Stimulated activated naive CD8-positive, alpha-beta T cell treated with anti-CD3 and anti-CD28 coated beads, Interleukin-15, Interleukin-2, amounts not matched to agents 100 ng/mL and 50 ng/mL, for 24 hours (primary cell): ENCODE data around the gene ABLIM2.
"Not testable (repeated sequence)": the region's sequence is repeated elsewhere in the genome, so short reads cannot be mapped to it uniquely, and the experiment has no call there.

Experiments used
- H3K27ac Mint-ChIP-seq: one replicate; pipeline ENCODE4 v1.8.0; 2021; ENCODE audit warnings: mild to moderate bottlenecking, mixed read lengths
- H3K27me3 Mint-ChIP-seq: one replicate; pipeline ENCODE4 v1.8.0; 2021; ENCODE audit warnings: mixed read lengths
- H3K36me3 Mint-ChIP-seq: one replicate; pipeline ENCODE4 v1.8.0; 2021; ENCODE audit warnings: low read depth, mixed read lengths
- H3K4me1 Mint-ChIP-seq: one replicate; pipeline ENCODE4 v1.8.0; 2021; ENCODE audit warnings: low read depth, mixed read lengths
- H3K4me3 Mint-ChIP-seq: one replicate; pipeline ENCODE4 v1.8.0; 2021; ENCODE audit warnings: mild to moderate bottlenecking, mixed read lengths
- H3K9me3 Mint-ChIP-seq: one replicate; pipeline ENCODE4 v1.8.0; 2021; ENCODE audit warnings: mixed read lengths

ABLIM2 gene

DNA sequence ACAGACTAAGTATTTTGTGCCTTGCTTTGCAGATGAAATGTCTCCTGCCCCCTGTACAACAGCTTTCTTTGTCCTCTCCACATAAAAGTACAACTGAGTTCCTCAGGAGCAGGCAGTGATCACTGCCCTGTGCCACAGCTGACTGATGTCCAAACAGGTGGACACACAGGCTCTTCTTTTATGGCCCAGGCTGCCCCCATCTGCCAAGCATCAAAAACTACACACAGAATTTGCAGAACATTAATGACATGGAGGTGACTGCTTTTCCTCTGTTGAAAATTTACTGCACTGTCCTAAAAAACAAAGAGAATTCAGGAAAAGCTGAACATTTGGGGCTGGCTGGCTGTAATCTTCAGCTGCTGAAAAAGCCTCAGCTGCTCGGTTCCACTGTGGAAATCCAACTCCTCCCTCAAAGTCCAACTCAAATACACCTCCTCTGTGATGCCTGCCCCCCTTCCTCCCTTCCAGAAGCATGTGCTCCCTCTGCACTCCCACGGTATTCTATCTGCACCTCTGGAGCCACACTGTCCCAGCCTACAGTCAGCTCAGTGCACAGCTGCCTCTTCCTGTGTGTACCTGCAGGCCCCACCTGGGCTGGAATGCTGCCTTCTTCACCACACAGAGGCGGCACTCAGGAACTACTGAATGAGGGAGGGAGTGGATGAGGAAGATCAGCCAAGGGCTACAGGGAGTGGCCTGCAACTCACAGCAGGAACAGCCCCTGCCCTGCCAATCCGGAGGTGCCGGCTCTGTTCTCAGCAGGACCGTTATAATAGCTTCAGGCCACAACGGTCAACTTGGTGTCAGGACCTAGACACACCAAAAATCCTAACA lies 229.3 kb downstream of the ABLIM2 start:
- H3K27me3 Mint-ChIP-seq, result peaks cover 9% of the 10 kb centered on the region
- H3K36me3 Mint-ChIP-seq, result peaks cover 3% of the 10 kb centered on the region
- H3K4me3 Mint-ChIP-seq, result no peak overlapping the region
- H3K4me1 Mint-ChIP-seq, result no peaks in the 10 kb centered on the region
- no peaks in the 10 kb centered on the region for H3K9me3 Mint-ChIP-seq
- H3K27ac Mint-ChIP-seq, result no peak overlapping the region

- H3K27me3 Mint-ChIP-seq, result peaks cover 3% of the 10 kb centered on the region
- no peaks in the 10 kb centered on the region for H3K4me1 Mint-ChIP-seq
- no peaks in the 10 kb centered on the region for H3K9me3 Mint-ChIP-seq
- no peak overlapping the region for H3K4me3 Mint-ChIP-seq
- H3K36me3 Mint-ChIP-seq, result peaks cover 3% of the 10 kb centered on the region
- no peak overlapping the region for H3K27ac Mint-ChIP-seq
Measured at GRCh38 chr4:7928711-7929110, 229.9 kb downstream of the ABLIM2 start.

GRCh38 chr4:7926822-7927221 lies 231.8 kb downstream of the ABLIM2 start:
- H3K27me3 Mint-ChIP-seq, result no peaks in the 10 kb centered on the region
- no peak overlapping the region for H3K27ac Mint-ChIP-seq
- no peaks in the 10 kb centered on the region for H3K4me1 Mint-ChIP-seq

GRCh38 chr4:7924570-7924969 lies 234.0 kb downstream of the ABLIM2 start:
- H3K36me3 Mint-ChIP-seq, result peaks cover 3% of the 10 kb centered on the region
- H3K27ac Mint-ChIP-seq, result no peak overlapping the region
- no peaks in the 10 kb centered on the region for H3K27me3 Mint-ChIP-seq
- no peaks in the 10 kb centered on the region for H3K9me3 Mint-ChIP-seq
- H3K4me1 Mint-ChIP-seq, result no peaks in the 10 kb centered on the region
- H3K4me3 Mint-ChIP-seq, result no peak overlapping the region

More at GRCh38 chr4:7926822-7927221, 231.8 kb downstream of the ABLIM2 start:
- no peak overlapping the region for H3K4me3 Mint-ChIP-seq
- H3K9me3 Mint-ChIP-seq, result no peaks in the 10 kb centered on the region
- peaks cover 3% of the 10 kb centered on the region for H3K36me3 Mint-ChIP-seq

DNA sequence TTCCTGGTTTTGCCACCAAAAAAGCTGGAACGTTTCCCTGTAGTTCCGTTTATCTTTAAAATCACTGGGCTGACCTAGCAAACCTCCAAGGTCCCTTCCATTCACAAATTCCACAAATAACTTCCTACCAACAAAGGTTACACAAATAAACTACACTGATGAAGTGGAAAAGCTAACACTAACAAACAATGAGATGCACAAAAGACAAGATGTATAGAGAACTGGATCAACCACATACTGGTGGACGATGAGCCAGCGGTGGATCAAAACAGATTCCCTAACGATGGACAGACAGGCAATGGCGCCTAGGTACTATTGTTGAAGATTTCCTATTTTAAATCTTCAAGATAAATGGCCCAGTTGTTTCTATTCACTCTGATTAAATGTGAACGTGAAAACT lies 234.4 kb downstream of the ABLIM2 start:
- no peak overlapping the region for H3K4me3 Mint-ChIP-seq
- H3K4me1 Mint-ChIP-seq, result no peaks in the 10 kb centered on the region
- no peak overlapping the region for H3K27ac Mint-ChIP-seq
- no peaks in the 10 kb centered on the region for H3K27me3 Mint-ChIP-seq
- no peaks in the 10 kb centered on the region for H3K36me3 Mint-ChIP-seq
- H3K9me3 Mint-ChIP-seq, result no peaks in the 10 kb centered on the region

DNA sequence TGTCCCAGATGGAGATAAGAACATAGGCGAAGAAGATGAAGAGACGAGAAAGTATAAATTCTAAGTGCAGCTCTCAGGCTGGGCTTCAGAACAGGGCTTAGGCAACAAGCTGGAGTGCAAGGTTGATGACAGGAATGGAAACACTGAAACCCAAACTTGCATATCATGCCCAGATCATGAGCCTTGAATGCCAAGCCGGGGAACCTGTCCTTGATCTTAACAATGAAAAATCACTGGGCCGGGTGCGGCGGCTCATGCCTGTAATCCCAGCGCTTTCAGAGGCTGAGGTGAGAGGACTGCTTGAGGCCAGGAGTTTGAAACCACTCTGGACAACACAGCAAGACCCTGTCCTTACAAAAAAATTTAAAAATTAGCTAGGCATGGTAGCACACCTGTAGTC lies 236.1 kb downstream of the ABLIM2 start:
- H3K4me3 Mint-ChIP-seq, result no peak overlapping the region
- H3K36me3 Mint-ChIP-seq, result no peaks in the 10 kb centered on the region
- H3K9me3 Mint-ChIP-seq, result no peaks in the 10 kb centered on the region
- peaks cover 4% of the 10 kb centered on the region for H3K4me1 Mint-ChIP-seq
- H3K27ac Mint-ChIP-seq, result no peak overlapping the region
- H3K27me3 Mint-ChIP-seq, result no peaks in the 10 kb centered on the region

- no peaks in the 10 kb centered on the region for H3K9me3 Mint-ChIP-seq
- H3K36me3 Mint-ChIP-seq, result no peaks in the 10 kb centered on the region
- H3K27me3 Mint-ChIP-seq, result peaks cover 11% of the 10 kb centered on the region
- no peak overlapping the region for H3K27ac Mint-ChIP-seq
- H3K4me3 Mint-ChIP-seq, result no peak overlapping the region
- H3K4me1 Mint-ChIP-seq, result peaks cover 33% of the 10 kb centered on the region
Measured at GRCh38 chr4:7918981-7919380, 239.6 kb downstream of the ABLIM2 start.

DNA sequence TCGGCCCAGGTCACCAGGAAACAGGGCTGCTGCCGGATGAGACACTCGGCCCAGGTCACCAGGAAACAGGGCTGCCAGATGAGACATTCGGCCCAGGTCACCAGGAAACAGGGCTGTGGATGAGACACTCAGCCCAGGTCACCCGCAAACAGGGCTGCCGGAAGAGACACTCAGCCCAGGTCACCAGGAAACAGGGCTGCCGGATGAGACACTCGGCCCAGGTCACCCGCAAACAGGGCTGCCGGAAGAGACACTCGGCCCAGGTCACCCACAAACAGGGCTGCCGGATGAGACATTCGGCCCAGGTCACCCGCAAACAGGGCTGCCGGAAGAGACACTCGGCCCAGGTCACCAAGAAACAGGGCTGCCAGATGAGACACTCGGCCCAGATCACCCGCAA lies 240.4 kb downstream of the ABLIM2 start:
- Mint-ChIP-seq H3K27me3 (peaks cover 15% of the 10 kb centered on the region), H3K4me1 (peaks cover 33% of the 10 kb centered on the region)
- H3K4me3 Mint-ChIP-seq, H3K9me3 Mint-ChIP-seq, H3K36me3 Mint-ChIP-seq, H3K27ac Mint-ChIP-seq: not testable (repeated sequence)

GRCh38 chr4:7917669-7918068 lies 240.9 kb downstream of the ABLIM2 start:
- H3K4me3 Mint-ChIP-seq, result no peak overlapping the region

GRCh38 chr4:7915875-7916242 lies 242.8 kb downstream of the ABLIM2 start:
- Mint-ChIP-seq H3K9me3 (no peaks in the 10 kb centered on the region), H3K4me3 (no peak overlapping the region), H3K27ac (peak overlapping the region; percentile 82), H3K36me3 (no peaks in the 10 kb centered on the region), H3K4me1 (peaks cover 33% of the 10 kb centered on the region), H3K27me3 (peaks cover 21% of the 10 kb centered on the region)

More at GRCh38 chr4:7917669-7918068, 240.9 kb downstream of the ABLIM2 start:
- H3K9me3 Mint-ChIP-seq, result no peaks in the 10 kb centered on the region
- no peaks in the 10 kb centered on the region for H3K36me3 Mint-ChIP-seq
- H3K27ac Mint-ChIP-seq, result no peak overlapping the region
- peaks cover 33% of the 10 kb centered on the region for H3K4me1 Mint-ChIP-seq
- peaks cover 15% of the 10 kb centered on the region for H3K27me3 Mint-ChIP-seq
